ENCODE results near the gene TBC1D9.

Gene TBC1D9

GRCh38 chr4:140666889-140667614 lies 89.1 kb downstream of the TBC1D9 start:
- Histone ChIP-seq H3K79me2 (ENCODE audit: control insufficient read depth, low read length) (no peaks in the 10 kb centered on the region), H3K27me3 (ENCODE audit: control insufficient read depth, low read length) (no peaks in the 10 kb centered on the region), H4K20me1 (ENCODE audit: control insufficient read depth, insufficient read depth, low read depth, low read length) (no peaks in the 10 kb centered on the region), H3K4me3 (ENCODE audit: low read length) (no peak overlapping the region), H3K9me2 (replicated peaks; ENCODE audit: control insufficient read depth, low read length) (no peaks in the 10 kb centered on the region), H3K9me3 (ENCODE audit: control insufficient read depth, insufficient read depth, low read length) (no peaks in the 10 kb centered on the region), H3F3A (ENCODE audit: control insufficient read depth, insufficient read depth) (no peaks in the 10 kb centered on the region), H3K4me2 (ENCODE audit: low read length) (no peak overlapping the region), H3K27ac (ENCODE audit: low read depth, low read length) (no peak overlapping the region), H3K36me3 (ENCODE audit: control insufficient read depth, low read length) (no peaks in the 10 kb centered on the region), H3K4me1 (ENCODE audit: control insufficient read depth, low read length) (peaks cover 11% of the 10 kb centered on the region)
- no peak for TF ChIP-seq CTCF (IDR thresholded peaks at IDR 0.05; ENCODE audit: low read depth, low read length, poor library complexity, severe bottlenecking)
- TF ChIP-seq EZH2phosphoT487 (IDR thresholded peaks at IDR 0.05; ENCODE audit: borderline replicate concordance, low read length): no peak

GRCh38 chr4:140662082-140662869 lies 93.9 kb downstream of the TBC1D9 start:
- H3K27ac ChIP-seq (ENCODE audit: low read depth, low read length): no peak overlapping the region
- no peaks in the 10 kb centered on the region for H3K79me2 ChIP-seq (ENCODE audit: control insufficient read depth, low read length)
- TF ChIP-seq CTCF (IDR thresholded peaks at IDR 0.05; ENCODE audit: low read depth, low read length, poor library complexity, severe bottlenecking) (no peak), EZH2phosphoT487 (IDR thresholded peaks at IDR 0.05; ENCODE audit: borderline replicate concordance, low read length) (no peak)

GRCh38 chr4:140661550-140661949 lies 94.6 kb downstream of the TBC1D9 start:
- TF ChIP-seq EZH2phosphoT487 (IDR thresholded peaks at IDR 0.05; ENCODE audit: borderline replicate concordance, low read length): no peak
- no peak for TF ChIP-seq CTCF (IDR thresholded peaks at IDR 0.05; ENCODE audit: low read depth, low read length, poor library complexity, severe bottlenecking)
- no peaks in the 10 kb centered on the region for H3K9me3 ChIP-seq (ENCODE audit: control insufficient read depth, insufficient read depth, low read length)
- H4K20me1 ChIP-seq (ENCODE audit: control insufficient read depth, insufficient read depth, low read depth, low read length): no peaks in the 10 kb centered on the region
- H3F3A ChIP-seq (ENCODE audit: control insufficient read depth, insufficient read depth): no peaks in the 10 kb centered on the region
- H3K27ac ChIP-seq (ENCODE audit: low read depth, low read length): no peak overlapping the region
- no peak overlapping the region for H3K4me3 ChIP-seq (ENCODE audit: low read length)
- H3K79me2 ChIP-seq (ENCODE audit: control insufficient read depth, low read length): no peaks in the 10 kb centered on the region
- H3K4me1 ChIP-seq (ENCODE audit: control insufficient read depth, low read length): no peaks in the 10 kb centered on the region
- H3K4me2 ChIP-seq (ENCODE audit: low read length): no peak overlapping the region
- no peaks in the 10 kb centered on the region for H3K36me3 ChIP-seq (ENCODE audit: control insufficient read depth, low read length)
- H3K27me3 ChIP-seq (ENCODE audit: control insufficient read depth, low read length): no peaks in the 10 kb centered on the region
- no peaks in the 10 kb centered on the region for H3K9me2 ChIP-seq (replicated peaks; ENCODE audit: control insufficient read depth, low read length)

More at GRCh38 chr4:140662082-140662869, 93.9 kb downstream of the TBC1D9 start:
- Histone ChIP-seq H3K4me3 (ENCODE audit: low read length) (no peak overlapping the region), H3F3A (ENCODE audit: control insufficient read depth, insufficient read depth) (no peaks in the 10 kb centered on the region), H3K36me3 (ENCODE audit: control insufficient read depth, low read length) (no peaks in the 10 kb centered on the region), H3K4me1 (ENCODE audit: control insufficient read depth, low read length) (peaks cover 4% of the 10 kb centered on the region), H3K4me2 (ENCODE audit: low read length) (no peak overlapping the region), H4K20me1 (ENCODE audit: control insufficient read depth, insufficient read depth, low read depth, low read length) (no peaks in the 10 kb centered on the region), H3K9me2 (replicated peaks; ENCODE audit: control insufficient read depth, low read length) (no peaks in the 10 kb centered on the region), H3K27me3 (ENCODE audit: control insufficient read depth, low read length) (no peaks in the 10 kb centered on the region), H3K9me3 (ENCODE audit: control insufficient read depth, insufficient read depth, low read length) (no peaks in the 10 kb centered on the region)

Data from DOHH2 (cell line).